T follicular helper cell (primary cell): ENCODE measurements around the gene HDAC1.
"Not testable (repeated sequence)": the region's sequence is repeated elsewhere in the genome, so short reads cannot be mapped to it uniquely, and the experiment has no call there.

Source experiments
- DNase-seq: peaks from one replicate; pipeline ENCODE4 v3.0.0-alpha.2; 2020; ENCODE audit warnings: low read depth

Gene HDAC1

DNA sequence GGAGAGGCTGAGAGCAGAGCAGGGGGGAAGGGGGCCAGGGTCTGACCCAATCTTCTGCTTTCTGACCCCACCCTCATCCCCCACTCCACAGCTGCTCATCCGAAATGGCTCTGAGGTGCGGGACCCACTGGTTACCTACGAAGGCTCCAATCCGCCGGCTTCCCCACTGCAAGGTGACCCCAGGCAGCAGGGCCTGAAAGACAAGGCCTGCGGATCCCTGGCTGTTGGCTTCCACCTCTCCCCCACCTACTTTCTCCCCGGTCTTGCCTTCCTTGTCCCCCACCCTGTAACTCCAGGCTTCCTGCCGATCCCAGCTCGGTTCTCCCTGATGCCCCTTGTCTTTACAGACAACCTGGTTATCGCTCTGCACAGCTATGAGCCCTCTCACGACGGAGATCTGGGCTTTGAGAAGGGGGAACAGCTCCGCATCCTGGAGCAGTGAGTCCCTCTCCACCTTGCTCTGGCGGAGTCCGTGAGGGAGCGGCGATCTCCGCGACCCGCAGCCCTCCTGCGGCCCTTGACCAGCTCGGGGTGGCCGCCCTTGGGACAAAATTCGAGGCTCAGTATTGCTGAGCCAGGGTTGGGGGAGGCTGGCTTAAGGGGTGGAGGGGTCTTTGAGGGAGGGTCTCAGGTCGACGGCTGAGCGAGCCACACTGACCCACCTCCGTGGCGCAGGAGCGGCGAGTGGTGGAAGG, 17.1 kb upstream of the HDAC1 start:
- no peak for DNase-seq

DNA sequence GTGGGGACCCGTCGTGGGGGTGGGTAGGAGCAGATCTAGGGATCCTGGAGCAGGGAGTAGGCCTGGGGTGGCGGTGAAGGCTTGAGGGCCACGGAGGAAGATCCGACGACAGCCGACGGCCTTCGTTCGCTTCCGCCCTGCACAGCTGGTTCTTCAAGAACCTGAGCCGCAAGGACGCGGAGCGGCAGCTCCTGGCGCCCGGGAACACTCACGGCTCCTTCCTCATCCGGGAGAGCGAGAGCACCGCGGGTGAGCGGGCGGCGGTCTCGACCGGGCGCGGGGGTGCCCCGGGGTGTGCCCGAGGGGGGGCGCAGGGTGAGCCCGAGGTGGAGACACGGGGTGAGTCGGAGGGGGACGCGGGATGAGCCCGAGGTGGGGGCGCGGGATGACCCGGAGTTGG, 16.5 kb upstream of the HDAC1 start:
- no peak for DNase-seq

DNA sequence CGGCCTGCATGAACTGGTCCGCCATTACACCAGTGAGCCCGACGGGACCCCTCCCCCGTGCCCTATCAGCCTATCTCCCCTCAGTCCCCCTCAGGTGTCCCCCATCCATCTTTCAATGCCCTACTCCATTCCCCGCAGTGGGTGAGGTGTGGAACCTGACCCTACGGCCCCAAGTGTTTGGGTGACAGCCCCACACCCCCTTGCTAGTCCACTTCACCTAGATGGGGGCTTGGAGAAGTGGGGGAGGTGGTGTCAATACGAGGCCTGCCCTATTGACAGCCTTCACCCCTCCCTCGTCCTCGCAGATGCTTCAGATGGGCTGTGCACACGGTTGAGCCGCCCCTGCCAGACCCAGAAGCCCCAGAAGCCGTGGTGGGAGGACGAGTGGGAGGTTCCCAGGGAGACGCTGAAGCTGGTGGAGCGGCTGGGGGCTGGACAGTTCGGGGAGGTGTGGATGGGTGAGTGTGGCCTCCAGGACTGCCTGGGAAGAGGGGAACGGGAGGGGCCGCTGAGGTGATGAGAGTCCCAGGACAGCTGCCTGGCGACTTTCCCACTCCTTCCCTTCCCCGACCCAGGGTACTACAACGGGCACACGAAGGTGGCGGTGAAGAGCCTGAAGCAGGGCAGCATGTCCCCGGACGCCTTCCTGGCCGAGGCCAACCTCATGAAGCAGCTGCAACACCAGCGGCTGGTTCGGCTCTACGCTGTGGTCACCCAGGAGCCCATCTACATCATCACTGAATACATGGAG, 15.7 kb upstream of the HDAC1 start:
- no peak for DNase-seq

DNA sequence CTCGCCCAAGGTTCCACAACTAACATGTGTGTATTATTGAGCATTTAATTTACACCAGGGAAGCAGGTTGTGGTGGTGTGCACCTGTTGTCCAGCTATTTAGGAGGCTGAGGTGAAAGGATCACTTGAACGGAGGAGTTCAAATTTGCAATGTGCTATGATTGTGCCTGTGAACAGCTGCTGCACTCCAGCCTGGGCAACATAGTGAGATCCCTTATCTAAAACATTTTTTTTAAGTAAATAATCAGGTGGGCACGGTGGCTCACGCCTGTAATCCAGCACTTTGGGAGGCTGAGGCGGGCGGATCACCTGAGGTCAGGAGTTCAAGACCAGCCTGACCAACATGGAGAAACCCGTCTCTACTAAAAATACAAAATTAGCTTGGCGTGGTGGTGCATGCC, 7.1 kb upstream of the HDAC1 start:
- DNase-seq = not testable (repeated sequence)

DNA sequence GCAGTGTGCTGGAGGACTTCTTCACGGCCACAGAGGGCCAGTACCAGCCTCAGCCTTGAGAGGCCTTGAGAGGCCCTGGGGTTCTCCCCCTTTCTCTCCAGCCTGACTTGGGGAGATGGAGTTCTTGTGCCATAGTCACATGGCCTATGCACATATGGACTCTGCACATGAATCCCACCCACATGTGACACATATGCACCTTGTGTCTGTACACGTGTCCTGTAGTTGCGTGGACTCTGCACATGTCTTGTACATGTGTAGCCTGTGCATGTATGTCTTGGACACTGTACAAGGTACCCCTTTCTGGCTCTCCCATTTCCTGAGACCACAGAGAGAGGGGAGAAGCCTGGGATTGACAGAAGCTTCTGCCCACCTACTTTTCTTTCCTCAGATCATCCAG, 6.2 kb upstream of the HDAC1 start:
- DNase-seq = no peak

DNA sequence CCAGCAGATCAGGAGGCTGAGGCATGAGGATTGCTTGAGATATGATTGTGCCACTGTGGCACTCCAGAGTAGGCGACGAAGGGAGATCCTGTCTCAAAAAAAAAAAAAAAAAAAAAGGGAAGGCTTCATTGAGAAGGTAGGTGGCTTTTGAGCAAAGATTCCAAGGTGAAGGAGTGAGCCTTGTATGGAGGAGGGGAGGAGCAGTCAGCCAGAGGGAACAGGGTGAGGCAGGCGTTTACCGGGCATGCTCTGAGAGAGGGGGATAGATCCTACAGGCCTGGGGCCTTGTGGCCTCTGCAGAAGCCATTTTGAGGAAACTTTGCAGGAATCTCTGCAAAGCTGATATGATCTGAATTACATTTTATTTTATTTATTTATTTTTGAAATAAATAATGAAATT, 5.1 kb upstream of the HDAC1 start:
- DNase-seq = no peak

DNA sequence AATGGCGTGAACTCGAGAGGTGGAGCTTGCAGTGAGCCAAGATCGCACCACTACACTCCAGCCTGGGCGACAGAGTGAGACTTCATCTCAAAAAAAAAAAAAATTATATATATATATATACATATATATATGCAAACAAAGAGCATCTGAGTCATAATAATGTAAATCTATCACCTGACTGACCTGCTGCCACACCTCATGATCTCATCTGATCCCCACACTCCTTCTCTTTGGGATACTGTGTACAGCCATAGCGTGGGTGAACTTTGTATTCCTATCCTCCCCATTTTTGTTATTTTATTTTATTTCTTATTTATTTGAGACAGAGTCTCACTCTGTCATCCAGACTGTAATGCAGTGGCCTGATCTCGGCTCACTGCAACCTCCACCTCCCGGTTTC, 2.6 kb upstream of the HDAC1 start:
- no peak for DNase-seq

DNA sequence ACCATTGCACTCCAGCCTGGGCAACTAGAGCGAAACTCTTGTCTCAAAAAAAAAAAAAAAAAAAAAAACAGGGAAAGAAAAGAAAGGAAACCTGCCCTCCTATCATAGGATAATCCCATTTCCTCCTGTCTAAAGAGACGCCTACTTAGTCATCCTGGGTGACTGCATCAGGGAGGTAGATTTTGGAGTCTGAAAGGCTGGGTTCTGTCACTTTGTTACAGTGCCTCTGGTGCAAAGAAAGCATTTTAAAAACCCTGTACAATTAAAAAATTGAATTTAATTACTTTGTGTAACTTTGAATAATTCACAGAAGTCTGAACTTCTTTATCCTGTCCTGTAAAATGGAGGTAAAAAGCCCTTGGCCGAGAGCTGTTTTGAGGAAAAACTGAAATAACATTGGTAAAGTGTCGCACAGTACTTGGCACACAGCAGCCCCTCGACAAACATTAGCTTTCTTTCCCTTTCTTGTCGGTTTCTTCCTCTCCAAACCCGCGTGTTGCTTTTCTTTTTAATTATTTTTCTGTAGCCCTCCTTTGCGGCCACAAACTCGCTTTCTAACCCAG, 657 bp upstream of the HDAC1 start:
- no peak for DNase-seq

DNA sequence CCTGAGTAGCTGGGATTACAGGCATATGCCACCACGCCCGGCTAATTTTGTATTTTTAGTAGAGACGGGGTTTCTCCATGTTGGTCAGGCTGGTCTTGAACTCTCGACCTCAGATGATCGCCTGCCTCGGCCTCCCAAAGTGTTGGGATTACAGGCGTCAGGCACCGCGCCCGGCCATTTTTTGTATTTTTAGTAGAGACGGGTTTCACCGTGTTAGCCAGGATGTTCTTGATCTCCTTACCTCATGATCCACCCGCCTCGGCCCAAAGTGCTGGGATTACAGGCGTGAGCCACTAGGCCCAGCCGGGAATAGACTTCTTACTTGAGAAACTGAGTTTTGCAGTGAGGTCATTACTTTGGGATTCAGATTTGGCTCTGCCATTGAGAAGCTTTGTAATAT, 6.3 kb downstream of the HDAC1 start:
- DNase-seq = not testable (repeated sequence)

DNA sequence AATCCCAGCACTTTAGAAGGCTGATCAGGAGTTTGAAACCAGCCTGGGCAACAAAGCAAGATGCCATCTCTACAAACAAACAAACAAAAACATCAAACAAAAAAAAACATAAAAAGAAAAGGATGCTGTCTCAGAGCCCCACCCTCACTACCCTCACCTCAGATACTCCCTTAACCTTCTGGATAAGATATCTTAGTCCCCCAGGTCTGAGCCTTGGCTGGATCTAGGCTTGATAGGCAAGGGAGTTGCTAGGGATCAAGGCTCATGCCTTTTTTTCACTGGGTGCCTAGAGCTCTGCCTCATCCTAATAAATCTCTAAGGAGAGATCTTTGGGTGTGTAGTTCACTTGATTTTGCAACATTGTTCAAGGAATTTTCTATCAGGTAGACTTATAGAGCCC, 7.4 kb downstream of the HDAC1 start:
- DNase-seq = no peak

DNA sequence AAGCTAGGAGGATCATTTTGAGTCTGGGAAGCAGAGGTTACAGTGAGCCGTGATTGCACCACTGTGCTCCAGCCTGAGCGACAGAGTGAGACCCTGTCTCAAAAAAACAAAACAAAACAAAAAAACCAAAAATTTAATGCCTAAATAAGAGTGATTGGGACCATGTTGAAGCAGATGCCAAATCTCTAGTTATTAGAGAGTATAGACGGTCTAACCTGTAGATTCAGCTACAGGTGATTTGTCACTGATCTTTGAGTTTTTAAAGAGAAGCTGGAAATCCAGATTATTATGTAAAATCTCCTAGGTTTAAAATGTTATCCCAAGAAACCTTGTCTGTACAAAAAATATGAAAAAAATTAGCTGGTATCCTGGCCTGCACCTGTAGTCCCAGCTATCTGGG, 11.5 kb downstream of the HDAC1 start:
- no peak for DNase-seq

DNA sequence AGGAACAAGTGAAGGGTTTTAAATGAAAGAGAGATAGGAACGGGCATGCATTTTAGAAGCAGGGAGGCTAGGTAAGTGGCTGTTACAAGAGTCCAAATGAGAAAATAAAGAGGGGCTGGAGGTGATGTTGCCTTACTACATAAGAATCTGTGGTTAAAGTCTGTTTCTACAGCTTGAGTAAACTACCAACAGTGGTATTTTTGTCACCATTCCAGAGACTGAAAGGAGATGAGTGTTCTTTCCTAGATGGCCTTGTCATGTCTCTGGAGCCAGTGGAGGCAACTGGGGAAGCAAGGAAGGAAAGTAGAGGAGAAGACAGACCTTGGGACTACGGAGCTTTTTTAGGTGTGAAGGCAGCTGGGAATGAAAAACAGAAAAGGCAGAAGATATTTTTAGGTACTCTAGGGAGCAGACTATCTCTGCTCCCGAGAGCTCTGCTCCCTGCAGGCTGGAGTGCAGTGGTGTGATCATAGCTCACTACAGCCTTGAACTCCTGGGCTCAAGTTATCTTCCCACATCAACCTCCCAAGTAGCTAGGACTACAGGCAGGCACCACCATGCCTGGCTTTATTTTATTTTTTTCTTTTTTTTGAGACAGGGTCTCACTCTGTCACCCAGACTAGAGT, 12.2 kb downstream of the HDAC1 start:
- no peak for DNase-seq

DNA sequence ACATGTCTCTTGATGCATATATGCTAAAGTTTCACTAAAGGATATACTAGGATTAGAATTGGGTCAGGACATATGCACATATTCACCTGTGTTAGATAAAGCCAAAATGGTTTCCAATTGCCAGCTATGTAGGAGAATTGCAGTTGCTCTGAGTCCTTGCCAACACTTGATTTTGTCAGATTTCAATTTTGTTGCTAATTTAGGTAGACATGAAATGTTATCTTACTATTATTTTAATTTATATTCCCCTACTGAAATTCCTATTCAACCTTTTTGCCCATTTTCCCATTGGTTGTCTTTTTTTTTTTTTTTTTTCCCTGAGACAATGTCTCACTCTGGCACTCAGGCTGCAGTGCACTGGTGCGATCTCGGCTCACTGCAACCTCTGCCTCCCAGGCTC, 13.4 kb downstream of the HDAC1 start:
- no peak for DNase-seq

DNA sequence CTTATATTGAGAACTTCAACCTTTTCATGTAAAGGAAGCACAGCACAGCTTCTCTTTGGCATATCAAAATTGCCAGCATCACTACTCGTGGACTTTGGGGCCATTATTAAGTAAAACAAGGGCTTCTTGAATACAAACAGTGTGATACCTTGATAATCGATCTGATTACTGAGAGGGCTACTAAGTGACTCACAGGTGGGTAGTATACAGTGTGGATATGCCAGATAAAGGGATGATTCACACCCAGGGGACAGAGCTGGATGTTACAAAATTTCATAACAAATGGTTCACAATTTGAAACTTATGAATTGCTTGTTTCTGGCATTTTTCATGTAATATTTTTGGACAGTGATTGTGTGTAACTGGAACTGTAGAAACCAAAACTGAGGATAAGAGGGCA, 15.4 kb downstream of the HDAC1 start:
- DNase-seq = no peak

DNA sequence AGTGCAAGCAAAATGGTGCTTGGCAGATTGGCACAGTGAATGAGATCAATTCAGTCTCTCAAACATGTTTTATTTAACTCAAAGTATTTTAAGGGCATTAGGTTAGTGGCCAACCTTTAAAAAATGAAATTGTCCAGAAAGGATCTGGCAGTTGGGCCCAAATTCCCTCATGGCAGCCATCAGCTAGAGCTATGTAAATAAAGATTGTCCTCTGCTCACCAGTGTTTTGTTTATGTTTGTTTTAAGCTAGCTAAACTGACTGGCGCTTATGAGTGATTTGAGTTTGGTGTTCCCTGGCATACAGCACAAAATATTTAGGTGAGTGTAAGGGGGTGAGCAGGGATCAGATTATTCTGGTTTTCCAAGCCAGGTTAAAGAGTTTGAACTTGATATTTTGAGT, 18.1 kb downstream of the HDAC1 start:
- no peak for DNase-seq

DNA sequence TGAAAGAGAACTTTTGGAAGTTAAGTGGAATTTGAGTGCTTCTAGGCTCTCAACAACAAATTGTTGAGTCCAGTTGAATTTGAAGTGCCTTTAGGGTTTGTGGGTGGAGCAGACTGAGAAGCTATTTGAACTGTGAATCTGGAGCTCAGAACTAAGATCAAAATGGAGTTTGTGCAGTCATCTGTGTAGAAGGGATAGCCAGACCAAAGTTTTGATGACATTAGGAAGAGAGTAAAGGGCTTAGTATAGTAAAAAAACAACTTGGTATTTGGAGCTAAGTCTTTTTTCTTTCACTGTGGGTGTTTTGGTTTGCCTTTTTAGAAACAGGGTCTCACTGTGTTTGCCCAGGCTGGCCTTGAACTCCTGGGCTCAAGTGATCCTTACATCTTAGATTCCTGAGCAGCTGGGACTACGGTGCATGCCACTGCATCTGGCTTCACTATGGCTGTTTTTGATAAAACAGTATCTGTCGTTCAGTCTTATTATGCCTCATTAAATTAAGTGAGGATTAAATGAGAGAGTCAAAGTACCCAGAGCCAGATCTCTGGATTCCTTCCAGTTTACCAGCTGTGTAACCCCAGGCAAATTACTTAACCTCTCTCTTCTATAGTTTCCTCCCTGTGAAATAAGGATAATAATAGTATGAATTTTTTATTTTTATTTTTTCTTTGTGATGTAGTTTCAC, 20.0 kb downstream of the HDAC1 start:
- DNase-seq = no peak

DNA sequence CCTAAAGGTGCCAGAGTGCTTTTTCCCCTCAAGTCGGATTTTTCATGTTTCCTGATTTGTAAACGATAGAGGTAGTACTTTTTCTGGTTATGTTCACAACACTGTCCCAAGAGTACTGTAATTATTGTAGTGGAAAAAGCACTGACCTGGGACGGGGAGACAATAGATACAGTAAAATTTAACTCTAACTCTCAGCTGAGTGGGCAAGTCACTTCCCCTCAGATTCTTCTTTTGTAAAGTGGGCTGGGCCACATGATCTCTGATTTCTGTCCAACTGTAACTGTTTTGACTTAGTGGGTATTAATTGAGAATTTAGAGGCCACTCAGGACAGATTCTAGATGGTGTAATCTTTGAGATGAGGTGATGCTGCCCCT, 25.0 kb downstream of the HDAC1 start:
- DNase-seq = no peak

DNA sequence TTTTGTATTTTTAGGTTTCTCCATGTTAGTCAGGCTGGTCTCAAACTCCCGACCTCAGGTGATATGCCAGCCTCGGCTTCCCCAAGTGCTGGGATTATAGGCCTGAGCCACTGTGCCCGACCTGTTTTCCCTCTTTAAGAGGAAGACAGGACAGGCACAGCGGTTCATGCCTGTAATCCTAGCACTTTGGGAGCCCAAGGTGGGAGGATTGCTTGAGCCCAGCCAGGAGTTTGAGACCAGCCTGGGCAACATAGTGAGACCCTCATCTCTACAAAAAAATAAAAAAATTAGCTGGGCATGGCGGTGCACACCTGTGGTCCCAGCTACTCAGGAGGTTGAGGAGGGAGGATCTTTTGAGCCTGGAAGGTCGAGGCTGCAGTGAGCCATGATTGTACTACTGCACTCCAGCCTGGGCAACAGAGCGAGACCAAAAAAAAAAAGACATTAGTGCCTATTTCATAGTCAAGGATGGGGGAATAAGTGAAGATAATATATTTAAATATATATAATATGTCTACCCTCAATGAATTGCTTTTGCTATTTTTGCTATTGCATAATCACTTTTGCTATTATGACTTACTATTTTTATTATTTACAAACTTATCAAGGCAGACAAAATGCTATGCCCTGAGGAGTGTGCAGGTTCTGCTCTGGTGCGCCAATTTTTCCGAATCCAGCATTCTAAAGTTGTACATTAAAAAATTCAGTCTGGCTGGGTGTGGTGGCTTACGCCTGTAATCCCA, 26.4 kb downstream of the HDAC1 start:
- DNase-seq = no peak

DNA sequence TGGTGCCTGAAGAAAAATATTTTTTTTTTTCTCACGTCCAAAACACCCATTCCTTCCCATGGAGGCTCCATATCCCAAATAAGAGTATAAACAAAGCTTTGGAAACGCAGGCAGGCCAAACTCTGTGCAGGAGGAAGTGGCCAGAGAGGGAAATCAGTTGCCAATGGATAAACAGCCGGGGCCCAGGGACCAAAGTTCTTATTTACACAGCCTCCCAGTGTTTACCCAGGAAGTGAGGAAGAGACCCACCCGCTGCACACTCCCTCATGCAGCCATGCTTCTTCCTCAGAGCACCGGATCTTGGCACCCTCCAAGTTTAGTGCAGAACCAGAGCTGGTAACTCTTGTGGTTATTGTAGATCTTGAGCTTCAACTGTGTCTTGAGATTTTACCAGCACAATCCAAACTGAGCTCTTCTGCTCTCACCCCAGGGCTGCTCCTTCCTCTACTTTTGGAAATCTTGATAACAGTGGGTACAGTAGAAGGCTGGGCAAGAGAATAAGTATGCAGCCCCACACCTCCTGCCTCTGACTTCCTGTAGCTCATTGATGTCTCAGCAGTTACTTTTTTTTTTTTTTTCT, 29.9 kb downstream of the HDAC1 start:
- no peak for DNase-seq

DNA sequence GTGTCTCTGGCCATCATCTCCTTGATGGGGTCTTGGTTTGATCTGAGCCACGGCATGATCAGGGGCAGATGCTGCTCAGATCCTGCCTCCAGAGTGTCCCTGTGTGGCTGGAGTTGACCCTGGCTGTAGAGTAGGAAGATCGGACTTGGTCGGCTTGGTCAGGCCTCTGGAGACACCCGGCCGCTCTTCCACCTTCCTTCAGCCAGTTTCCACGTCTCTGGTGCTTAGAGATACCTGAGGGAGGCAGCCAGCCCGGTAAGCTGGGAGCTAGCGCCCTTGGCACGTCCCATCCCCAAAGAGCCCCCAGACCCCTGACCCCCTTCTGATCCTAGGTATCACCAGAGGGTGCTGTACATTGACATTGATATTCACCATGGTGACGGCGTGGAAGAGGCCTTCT, 35.3 kb downstream of the HDAC1 start:
- DNase-seq = no peak

DNA sequence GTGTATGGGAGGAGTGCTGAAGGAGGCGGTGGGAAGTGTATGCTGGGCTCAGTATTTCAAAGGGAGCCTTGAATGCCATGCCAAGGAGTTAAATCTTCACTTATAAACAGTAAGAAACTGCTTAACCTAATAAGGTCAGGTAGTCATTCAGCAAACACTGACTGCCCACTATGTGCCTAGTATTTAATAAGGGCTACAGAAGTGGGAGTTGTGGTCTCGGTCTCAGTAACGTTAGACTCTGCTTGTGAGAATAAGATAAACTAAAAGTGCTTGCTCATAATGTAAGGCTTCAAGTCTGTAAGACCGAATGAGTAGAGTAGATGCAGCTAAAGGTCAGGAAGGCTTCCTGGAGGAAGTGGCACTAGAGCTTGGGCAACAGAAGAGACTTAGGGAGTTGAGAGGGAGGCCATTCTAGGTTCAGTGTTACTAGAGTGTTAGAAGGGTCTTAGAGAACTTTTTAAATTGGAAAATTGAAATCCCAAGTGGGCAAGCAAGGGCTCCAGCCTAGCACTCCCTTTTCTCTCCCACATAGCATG, 38.1 kb downstream of the HDAC1 start:
- no peak for DNase-seq
